CD4-positive, alpha-beta T cell treated with Interleukin-10 for 1 hour (primary cell): ENCODE data around the gene SLTM.
"Not testable (repeated sequence)": the region's sequence is repeated elsewhere in the genome, so short reads cannot be mapped to it uniquely, and the experiment has no call there.

Source experiments
- DNase-seq: peaks from one replicate; pipeline ENCODE4 v3.0.0-alpha.2; 2020

SLTM gene

DNA sequence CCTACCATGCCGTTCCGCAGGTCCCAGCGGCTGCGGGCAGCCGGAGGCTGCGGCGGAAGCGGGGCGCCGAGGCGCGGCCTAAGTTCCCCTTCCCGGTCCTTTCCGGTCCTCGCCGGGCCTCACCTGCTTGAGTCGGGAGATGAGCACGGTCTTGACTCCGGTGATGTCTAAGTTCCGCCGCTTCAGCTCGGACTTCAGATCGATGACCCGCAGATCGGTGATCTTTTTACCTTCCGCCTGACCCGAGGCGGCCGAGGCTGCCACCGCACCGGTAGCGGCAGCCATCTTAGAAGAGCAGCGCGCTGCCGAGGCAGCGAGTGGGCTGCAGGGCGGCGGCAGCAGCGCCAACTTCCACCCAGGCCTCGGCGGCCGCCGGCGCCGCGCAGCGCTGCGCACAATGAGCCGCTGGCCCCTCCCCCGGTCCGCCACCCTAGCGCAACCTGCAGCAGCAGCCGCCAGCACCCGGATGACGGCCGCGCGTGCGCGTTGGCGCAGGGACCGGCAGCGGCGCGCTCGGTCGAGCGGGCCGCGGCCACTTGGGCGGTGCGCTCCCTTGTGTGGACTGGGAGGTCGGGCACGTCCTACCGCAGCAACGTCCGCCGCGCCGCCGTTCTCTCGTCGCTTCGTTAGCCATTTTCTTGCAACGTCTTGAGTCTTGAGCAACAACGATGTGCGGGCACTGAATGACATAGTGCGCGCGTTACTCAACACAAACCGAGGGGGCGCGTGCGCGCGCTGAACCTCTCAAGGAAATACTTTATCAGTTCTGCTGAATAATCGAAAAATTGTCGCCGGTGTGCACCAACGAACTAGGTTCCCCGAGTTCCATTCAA, at the start of gene SLTM:
Gene SLTM, minus strand, starts transcription at position 399 of the 833 bp plus-strand sequence. Its CDS starts 114 bp downstream, at position 285.
- DNase-seq: peak; percentile 94

DNA sequence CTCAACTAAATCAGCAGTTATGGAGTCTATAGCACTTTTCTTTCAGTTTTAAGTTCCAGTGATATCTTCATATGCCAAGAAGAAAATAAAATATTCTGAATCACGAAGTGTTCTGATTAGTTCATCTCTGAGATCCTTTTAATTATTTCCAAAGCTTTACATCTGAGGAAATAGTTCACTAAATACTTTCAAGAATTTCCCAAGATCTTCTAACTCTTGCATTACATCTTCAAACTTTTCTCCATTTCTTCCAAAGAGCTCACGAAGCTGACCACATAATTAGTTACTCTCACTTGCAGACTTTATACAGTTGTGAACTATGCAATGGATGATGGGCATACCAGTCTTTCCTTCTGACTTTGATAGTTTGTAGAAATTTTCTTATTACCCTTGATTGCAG, 49.8 kb upstream of the SLTM start:
- DNase-seq: no peak

DNA sequence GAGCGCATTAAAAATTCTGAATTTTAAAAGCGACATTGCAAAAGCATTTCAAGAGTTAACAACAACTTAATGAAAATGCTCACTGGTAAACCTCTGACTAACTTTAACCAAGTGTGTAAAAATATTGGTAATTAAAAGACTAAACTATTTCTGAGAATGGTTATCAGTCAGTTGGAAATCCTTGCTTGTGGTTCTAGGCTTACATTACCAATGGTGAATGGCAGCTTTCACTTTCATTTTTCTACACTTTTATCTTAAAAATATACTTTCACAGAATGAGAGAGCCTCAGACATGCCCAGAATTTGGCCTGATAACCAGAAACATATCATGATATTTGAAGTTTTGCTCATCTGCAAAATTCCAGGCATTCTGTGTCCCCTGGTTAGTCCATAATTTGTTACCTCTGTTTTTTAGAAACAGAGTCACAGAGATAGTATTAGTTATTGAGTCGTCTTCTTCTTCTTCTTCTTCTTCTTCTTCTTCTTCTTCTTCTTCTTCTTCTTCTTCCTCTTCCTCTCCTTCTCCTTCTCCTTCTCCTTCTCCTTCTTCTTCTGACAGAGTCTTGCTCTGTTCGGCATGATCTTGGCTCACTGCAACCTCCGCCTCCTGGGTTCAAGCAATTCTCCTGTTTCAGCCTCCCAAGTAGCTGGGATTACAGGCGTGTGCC, 48.5 kb upstream of the SLTM start:
- peak; percentile 45 for DNase-seq

DNA sequence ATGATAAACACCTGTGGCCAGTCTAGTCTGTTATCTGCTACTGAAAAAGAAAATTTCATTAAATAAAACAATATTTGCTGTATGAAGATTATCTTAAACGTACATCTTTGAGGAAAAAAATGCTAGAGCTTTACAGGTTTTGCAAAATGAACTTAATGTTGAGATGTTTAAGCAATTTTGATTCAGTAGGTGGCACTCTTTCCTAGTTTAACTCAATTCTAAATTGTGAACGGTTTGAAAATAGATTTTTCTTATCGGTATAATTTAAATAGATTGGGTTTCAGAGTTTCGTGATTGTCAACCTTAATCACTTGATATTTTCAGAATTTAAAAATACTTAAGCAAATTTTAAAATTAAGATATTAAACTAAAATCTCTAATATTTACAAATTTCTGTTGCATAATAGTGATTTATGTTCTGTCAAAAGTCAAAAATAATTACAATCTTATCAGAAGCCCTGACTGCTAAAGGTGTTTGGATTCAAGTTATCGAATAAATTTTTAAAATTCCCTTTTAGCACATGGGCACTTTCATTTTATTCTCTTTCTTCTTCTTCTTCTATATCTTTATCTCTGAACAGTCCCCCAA, 47.0 kb upstream of the SLTM start:
- peak; percentile 63 for DNase-seq

GRCh38 chr15:58977887-58978286, 44.4 kb upstream of the SLTM start:
- no peak for DNase-seq

GRCh38 chr15:58967479-58967878, 34.0 kb upstream of the SLTM start:
- DNase-seq: no peak

DNA sequence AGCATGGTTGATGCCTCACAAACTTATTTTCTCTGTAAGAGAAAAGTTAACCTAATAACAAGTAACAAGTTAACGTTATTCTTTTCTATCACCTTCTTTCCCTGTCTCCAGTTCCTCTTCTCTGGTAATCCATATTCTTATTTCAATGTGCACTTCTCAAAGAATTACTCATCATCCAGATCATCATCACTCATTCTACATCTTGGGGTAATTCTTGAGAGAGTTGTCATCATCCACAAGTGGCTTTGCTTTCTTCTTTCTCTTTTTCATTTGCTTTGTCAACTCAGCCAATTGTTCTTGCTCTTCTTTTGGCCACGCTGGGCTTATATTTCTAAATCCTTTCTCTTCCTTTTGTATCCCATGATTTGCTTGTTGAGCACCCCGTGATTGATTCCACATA, 33.2 kb upstream of the SLTM start:
- no peak for DNase-seq

DNA sequence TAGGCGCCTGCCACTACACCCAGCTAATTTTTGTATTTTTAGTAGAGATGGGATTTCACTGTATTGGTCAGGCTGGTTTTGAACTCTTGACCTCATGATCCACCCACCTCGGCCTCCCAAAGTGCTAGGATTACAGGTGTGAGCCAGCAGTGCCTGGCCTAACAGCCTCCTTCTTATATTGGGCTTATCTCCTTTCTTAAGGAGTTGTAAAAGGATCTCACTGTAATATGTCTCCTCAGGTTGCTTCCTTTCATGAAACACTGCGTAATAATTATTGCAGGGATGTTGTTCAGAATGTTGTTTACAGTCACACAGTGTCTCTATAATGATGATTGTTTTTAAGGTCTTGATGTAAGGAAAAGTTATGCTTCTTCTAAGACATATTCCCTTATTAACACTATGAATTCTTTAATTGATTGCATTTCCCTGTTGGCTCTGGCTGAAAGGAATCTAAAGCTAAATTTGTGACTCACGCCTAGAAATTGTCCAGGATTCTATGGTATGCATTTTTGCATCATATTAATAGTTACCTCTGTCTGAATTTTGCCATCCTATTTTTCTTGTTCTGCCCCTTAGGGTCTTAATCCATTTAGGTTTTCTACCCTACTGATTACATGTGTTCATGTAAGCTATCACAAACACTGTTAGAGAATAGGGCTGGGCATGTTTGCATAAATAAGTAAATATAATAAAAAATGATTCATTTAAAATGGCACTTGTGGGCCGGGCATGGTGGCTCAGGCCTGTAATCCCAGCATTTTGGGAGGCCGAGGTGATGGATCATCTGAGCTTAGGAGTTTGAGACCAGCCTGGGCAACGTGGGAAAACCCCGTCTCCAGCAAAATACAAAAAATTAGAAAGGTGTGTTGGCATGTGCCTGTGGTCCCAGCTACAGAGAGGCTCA, 29.4 kb upstream of the SLTM start:
- DNase-seq: no peak

- DNase-seq: no peak
Measured at GRCh38 chr15:58962136-58962535, 28.7 kb upstream of the SLTM start.

GRCh38 chr15:58958811-58959210, 25.3 kb upstream of the SLTM start:
- DNase-seq: no peak

DNA sequence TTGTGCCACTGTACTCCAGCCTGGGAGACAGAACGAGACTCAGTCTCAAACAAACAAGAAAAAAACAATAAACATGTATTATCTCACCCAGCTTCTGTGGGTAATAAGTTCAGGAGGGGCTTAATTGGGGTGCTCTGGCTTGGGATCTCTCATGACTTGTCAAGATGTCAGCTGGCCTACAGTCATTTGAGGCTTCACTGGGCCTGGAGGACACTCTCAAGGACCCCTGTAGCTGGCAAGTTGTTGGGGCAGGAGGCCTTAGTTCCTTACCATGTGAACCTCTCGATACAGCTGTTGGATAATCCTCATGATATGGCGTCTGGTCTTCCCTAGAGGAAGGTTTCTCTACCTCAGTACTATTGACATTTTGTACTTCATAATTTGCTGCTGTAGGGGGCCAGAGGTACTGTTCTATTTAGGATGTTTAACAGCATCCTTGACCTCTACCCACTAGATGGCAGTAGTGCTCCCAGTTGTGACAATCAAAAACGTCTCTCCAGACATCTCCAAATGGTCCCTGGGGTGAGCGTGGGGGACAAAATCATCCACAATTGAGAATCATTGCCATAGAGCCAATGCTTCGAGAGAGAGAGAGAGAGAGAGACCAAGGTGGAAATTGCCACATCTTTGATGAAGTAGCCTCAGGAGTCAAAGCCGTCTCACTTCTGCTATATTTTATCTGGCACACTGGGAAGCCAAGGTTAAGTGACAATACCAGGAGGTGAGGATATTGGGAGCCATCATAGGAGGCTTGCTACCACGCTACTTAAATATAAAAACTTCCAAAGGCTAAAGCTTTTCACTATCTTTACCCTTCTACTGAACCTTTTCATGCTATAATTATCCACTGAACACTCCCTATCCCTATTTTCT, 23.9 kb upstream of the SLTM start:
- peak; percentile 81 for DNase-seq

GRCh38 chr15:58952751-58953150, 19.3 kb upstream of the SLTM start:
- DNase-seq: no peak

- DNase-seq: no peak
Measured at GRCh38 chr15:58951388-58952007, 18.0 kb upstream of the SLTM start.

DNA sequence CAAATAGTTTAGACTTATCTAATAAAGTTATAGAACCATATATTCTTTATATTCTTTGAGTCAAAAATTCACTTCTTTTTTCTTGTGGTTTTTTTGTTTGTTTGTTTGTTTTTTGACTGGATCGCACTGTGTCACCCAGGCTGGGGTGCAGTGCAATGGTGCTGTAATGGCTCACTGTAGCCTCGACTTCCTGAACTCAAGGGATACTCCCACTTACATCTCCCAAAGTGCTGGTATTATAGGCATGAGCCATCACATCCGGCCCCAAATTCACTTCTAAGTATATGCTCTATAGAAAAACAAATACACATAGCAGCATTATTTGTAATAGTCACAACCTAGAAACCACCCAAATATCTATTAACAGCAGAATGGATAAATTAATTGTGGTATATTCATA, 13.7 kb upstream of the SLTM start:
- DNase-seq: no peak

DNA sequence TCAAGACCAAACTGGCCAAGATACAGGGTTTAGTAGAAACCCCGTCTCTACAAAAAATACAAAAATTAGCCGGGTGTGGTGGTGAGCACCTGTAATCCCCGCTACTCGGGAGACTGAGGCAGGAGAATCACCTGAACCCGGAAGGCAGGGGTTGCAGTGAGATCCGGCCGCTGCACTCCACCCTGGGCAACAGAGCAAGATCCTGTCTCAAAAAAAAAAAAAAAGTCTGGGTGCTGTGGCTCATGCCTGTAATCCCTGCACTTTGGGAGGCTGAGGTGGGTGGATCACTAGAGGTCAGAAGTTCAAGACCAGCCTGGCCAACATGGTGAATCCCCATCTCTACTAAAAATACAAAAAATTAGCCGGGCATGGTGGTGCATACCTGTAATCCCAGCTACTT, 1.5 kb upstream of the SLTM start:
- DNase-seq: not testable (repeated sequence)

- no peak for DNase-seq
Measured at GRCh38 chr15:58934521-58934920, 1.0 kb upstream of the SLTM start.

- no peak for DNase-seq
Measured at GRCh38 chr15:58934114-58934447, 602 bp upstream of the SLTM start.

DNA sequence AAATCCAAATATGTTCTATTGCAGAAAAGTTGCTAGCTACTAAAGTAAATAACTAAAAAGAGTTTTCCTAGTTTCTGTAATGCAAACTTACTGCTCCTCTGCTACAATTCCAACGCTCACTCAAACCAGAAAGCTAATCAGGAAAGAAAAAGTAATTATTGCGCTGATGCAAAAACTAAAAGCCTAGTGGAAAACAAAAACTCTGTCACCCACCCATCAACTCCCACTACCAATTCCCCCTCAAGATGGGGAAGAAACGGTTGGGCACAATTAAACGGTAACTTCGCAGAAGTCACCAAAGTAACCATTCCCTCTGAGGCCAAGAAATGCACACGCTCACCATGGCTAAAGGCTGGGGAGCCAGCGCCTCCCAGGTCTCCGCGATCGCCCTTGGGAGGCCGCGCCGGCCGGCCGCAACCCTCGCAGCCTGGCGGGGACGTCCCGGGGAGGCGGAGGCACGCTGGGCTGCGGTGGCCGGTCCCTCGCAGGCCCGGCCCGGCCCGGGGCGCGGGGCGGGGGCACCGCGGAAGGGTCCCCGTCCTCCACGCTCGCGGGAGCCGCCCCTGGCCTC, 684 bp downstream of the SLTM start:
- no peak for DNase-seq

DNA sequence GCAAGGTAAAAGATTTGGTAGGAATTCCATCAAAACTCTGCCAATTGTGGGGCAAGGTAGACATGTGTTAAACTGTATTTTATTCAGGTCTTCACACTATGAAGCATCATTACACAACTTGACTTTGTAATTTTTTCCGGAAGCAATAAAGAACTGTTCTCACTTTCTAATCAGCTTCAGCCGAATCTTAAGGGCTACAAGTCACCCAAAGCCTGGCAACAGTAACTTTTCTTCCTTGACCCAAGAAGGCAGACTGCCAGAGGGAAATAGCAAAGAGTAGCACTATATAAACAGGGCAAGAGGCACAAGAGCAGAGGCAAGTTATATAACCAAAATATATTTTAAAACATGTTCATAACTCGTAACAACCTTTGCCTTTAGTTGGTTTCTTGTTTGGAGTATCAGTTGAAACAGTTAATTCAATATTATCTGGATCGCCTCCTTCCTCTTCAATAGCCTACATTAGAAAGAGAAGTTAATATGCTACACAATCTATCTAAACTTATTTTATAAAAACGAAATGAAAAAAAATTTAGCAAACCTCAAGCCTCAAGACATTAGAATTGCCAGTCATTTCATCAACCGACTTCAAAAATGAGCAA, 1.4 kb downstream of the SLTM start:
- DNase-seq: peak; percentile 14

- no peak for DNase-seq
Measured at GRCh38 chr15:58929891-58930416, 3.5 kb downstream of the SLTM start.

DNA sequence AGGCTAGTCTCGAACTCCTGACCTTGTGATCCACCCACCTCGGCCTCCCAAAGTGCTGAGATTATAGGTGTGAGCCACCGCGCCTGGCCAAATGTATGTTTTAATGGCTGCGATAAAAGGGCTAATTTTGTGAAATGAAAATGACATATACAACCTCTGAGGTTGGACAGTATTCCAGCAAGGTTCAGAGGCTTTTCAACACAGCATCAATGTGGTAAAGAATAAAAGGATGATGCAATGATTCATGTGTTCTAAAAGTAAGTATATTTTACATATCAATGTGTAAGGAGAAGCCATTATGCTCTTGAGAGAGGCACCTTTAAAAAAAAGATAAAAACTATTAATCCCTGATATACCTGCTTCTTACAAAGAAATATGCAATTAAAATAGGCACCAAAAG, 6.7 kb downstream of the SLTM start:
- DNase-seq: no peak
